ENCODE measurements around the gene CCNJ. TPM values are rescaled to one million over a fixed set of nuclear protein-coding genes. Genes with fewer than 3 reads are reported as not detected.
A peak's percentile ranks its signal among the peaks of the same experiment; 100 is the strongest.

Gene CCNJ
- total and polyA plus RNA-seq, 9 of the 15 experiments (the other 6 are each of a cell fraction or from before 2014, with no cell fraction given) = 0.69 to 15.7 (median 9.2) TPM

DNA sequence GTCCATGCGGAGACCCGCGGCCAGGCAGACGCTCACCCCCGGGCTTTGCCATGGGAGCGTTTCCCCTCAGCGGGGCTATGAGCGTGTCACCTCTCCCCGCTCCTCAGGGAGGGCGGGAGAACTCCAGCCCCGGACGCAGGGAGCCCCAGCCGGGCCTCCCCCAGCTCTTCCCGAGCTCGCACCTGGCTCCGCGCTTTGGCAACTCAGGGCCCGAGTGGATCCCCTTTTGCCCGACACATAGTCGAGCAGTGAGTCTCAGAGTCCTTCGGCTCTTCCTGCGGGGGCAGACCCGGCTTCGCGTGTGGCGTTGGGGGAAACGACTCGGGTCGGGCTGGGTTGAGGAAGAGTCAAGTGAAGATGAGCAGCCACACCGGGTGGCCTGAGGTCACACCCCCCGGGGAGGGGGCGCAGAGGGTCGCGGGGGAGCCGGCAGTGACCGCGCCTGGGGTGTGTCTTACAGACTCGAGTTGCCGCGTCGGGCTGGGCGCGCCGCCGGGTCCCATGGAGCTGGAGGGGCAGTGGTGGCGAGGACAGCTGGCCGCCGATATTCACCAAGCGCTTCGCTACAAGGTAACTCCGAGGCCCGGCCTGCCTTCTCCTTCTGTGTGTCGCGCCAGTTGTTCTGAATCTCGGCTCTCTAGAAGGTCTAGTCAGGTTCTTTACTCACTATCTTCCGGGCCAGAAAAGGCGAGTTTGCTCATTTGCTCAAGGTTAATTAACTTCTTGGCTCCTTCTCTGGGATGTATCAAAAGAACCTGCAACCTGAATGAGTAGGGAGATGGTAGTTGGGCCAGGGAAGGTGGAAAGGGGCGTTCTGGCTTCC lies 721 bp downstream of the CCNJ start (continued):
- TF ChIP-seq RBM14 (IDR thresholded peaks at IDR 0.05; ENCODE audit: borderline replicate concordance, insufficient read depth, low read depth, low read length) (peak; percentile 86; the same call in 1 of the 2 replicates), EGR1 (conservative IDR thresholded peaks at IDR 0.05) (peak; percentile 31; the same call in 1 of the 2 replicates), PHB2 (IDR thresholded peaks at IDR 0.05; ENCODE audit: low read depth) (no peak), ZNF217 (CRISPR knock-in tag; IDR thresholded peaks at IDR 0.05) (no peak), ADNP (tag; IDR thresholded peaks at IDR 0.05) (no peak), EWSR1 (IDR thresholded peaks at IDR 0.05; ENCODE audit: borderline replicate concordance, low read depth, partially characterized antibody) (no peak), SMAD4 (CRISPR knock-in tag; conservative IDR thresholded peaks at IDR 0.05) (no peak), ZBTB7A (IDR thresholded peaks at IDR 0.05; ENCODE audit: borderline replicate concordance, control insufficient read depth, low read depth, low read length) (peak; percentile 99)
- TF ChIP-seq, protein P1, sequence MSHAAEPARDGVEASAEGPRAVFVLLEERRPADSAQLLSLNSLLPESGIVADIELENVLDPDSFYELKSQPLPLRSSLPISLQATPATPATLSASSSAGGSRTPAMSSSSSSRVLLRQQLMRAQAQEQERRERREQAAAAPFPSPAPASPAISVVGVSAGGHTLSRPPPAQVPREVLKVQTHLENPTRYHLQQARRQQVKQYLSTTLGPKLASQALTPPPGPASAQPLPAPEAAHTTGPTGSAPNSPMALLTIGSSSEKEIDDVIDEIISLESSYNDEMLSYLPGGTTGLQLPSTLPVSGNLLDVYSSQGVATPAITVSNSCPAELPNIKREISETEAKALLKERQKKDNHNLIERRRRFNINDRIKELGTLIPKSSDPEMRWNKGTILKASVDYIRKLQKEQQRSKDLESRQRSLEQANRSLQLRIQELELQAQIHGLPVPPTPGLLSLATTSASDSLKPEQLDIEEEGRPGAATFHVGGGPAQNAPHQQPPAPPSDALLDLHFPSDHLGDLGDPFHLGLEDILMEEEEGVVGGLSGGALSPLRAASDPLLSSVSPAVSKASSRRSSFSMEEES (CRISPR knock-in tag; IDR thresholded peaks at IDR 0.05) = no peak
- TF ChIP-seq, protein P2, sequence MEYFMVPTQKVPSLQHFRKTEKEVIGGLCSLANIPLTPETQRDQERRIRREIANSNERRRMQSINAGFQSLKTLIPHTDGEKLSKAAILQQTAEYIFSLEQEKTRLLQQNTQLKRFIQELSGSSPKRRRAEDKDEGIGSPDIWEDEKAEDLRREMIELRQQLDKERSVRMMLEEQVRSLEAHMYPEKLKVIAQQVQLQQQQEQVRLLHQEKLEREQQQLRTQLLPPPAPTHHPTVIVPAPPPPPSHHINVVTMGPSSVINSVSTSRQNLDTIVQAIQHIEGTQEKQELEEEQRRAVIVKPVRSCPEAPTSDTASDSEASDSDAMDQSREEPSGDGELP (CRISPR knock-in tag; IDR thresholded peaks at IDR 0.05; ENCODE audit: borderline replicate concordance) = 0 out of 2 replicates have a peak, but pooled peaks have one; percentile 25

All from K562 (cell line).